Liver (tissue), 9 donors: Measurements from ENCODE around the gene CEACAM7. TPM values are rescaled to one million over a fixed set of nuclear protein-coding genes. Genes with fewer than 3 reads are reported as not detected.

Experiments
- DNase-seq: peaks from one replicate; pipeline ENCODE4 v3.0.0-alpha.2; 2017; ENCODE audit warnings: low spot score
- H3K27ac ChIP-seq, 2 donors: one replicate each; pipeline ENCODE4 v1.7.0; 2013; ENCODE audit warnings: inconsistent platforms in 2 of 2, low read length in 2 of 2, control low read depth in 1 of 2, low read depth in 1 of 2, mild to moderate bottlenecking in 1 of 2
- H3K27me3 ChIP-seq, 4 donors: one replicate each; pipeline versions ENCODE4 v1.6.1 to v1.7.0; 2013; ENCODE audit warnings: low read length in 3 of 4, inconsistent platforms in 1 of 4, mild to moderate bottlenecking in 1 of 4, moderate library complexity in 1 of 4; ENCODE audit not compliant: control insufficient read depth in 4 of 4, insufficient read depth in 4 of 4
- H3K36me3 ChIP-seq, 4 donors: one replicate each; pipeline versions ENCODE4 v1.6.1 to v1.7.0; 2013; ENCODE audit warnings: low read length in 3 of 4, mild to moderate bottlenecking in 3 of 4, low read depth in 1 of 4, moderate library complexity in 1 of 4; ENCODE audit not compliant: control insufficient read depth in 4 of 4, insufficient read depth in 3 of 4
- H3K4me1 ChIP-seq, 4 donors: one replicate each; pipeline versions ENCODE4 v1.6.1 to v1.7.0; 2013; ENCODE audit warnings: low read length in 3 of 4, mild to moderate bottlenecking in 3 of 4, moderate library complexity in 1 of 4; ENCODE audit not compliant: control insufficient read depth in 4 of 4, insufficient read depth in 4 of 4
- H3K4me3 ChIP-seq, 3 donors: one replicate each; pipeline versions ENCODE4 v1.6.1 to v1.7.0; 2013; ENCODE audit warnings: low read length in 3 of 3, control low read depth in 1 of 3, low read depth in 1 of 3, mild to moderate bottlenecking in 1 of 3
- H3K9ac ChIP-seq, 2 donors: one replicate each; pipeline ENCODE4 v1.7.0; 2013; ENCODE audit warnings: low read length in 2 of 2, mild to moderate bottlenecking in 2 of 2, moderate library complexity in 2 of 2, control low read depth in 1 of 2, low read depth in 1 of 2
- H3K9me3 ChIP-seq, 4 donors: one replicate each; pipeline versions ENCODE4 v1.6.1 to v1.7.0; 2013; ENCODE audit warnings: low read length in 3 of 4; ENCODE audit not compliant: control insufficient read depth in 4 of 4
- ATF3 ChIP-seq: IDR thresholded peaks from 2 replicates; pipeline ENCODE4 v1.6.1; 2016; ENCODE audit warnings: antibody characterized with exemption
- CTCF ChIP-seq: fragments of 150-350 bp; IDR thresholded peaks from 2 replicates; pipeline ENCODE4 v1.5.1; 2017; ENCODE audit warnings: improper control_type of control experiment, low read depth, low read length; ENCODE audit not compliant: missing input control
- EGR1 ChIP-seq, 2 donors: IDR thresholded peaks; 2 replicates each; pipeline ENCODE4 v1.6.1; 2016 to 2018; ENCODE audit warnings: antibody characterized with exemption in 2 of 2, low read depth in 2 of 2
- FOXA1 ChIP-seq: IDR thresholded peaks from 2 replicates; pipeline ENCODE4 v1.6.1; 2016; ENCODE audit warnings: antibody characterized with exemption
- FOXA2 ChIP-seq: IDR thresholded peaks from 2 replicates; pipeline ENCODE4 v1.6.1; 2016; ENCODE audit warnings: antibody characterized with exemption
- GABPA ChIP-seq, 2 donors: IDR thresholded peaks in 1 of 2; conservative IDR thresholded peaks in 1 of 2; 2 replicates each; pipeline ENCODE4 v1.6.1; 2016; ENCODE audit warnings: antibody characterized with exemption in 2 of 2, mild to moderate bottlenecking in 1 of 2, moderate library complexity in 1 of 2
- HNF4A ChIP-seq, 2 donors: conservative IDR thresholded peaks; 2 replicates each; pipeline ENCODE4 v1.6.1; 2016; ENCODE audit warnings: antibody characterized with exemption in 2 of 2, mild to moderate bottlenecking in 2 of 2
- HNF4G ChIP-seq: IDR thresholded peaks from 2 replicates; pipeline ENCODE4 v1.6.1; 2016; ENCODE audit warnings: antibody characterized with exemption
- JUND ChIP-seq, 2 donors: IDR thresholded peaks; 2 replicates each; pipeline ENCODE4 v1.6.1; 2016; ENCODE audit warnings: antibody characterized with exemption in 2 of 2
- NR2F2 ChIP-seq: IDR thresholded peaks from 2 replicates; pipeline ENCODE4 v1.6.1; 2016; ENCODE audit warnings: antibody characterized with exemption
- RAD21 ChIP-seq, 2 donors: IDR thresholded peaks; 2 replicates each; pipeline ENCODE4 v1.6.1; 2016; ENCODE audit warnings: antibody characterized with exemption in 2 of 2, mild to moderate bottlenecking in 2 of 2
- REST ChIP-seq: IDR thresholded peaks from 2 replicates; pipeline ENCODE4 v1.6.1; 2016; ENCODE audit warnings: antibody characterized with exemption, mild to moderate bottlenecking
- RXRA ChIP-seq, 2 donors: IDR thresholded peaks; 2 replicates each; pipeline ENCODE4 v1.6.1; 2017 to 2018; ENCODE audit warnings: antibody characterized with exemption in 2 of 2, mild to moderate bottlenecking in 1 of 2
- SP1 ChIP-seq: IDR thresholded peaks from 2 replicates; pipeline ENCODE4 v1.6.1; 2018; ENCODE audit warnings: antibody characterized with exemption, mild to moderate bottlenecking
- TAF1 ChIP-seq: conservative IDR thresholded peaks from 2 replicates; pipeline ENCODE4 v1.6.1; 2016; ENCODE audit warnings: antibody characterized with exemption, mild to moderate bottlenecking
- YY1 ChIP-seq: IDR thresholded peaks from 2 replicates; pipeline ENCODE4 v1.6.1; 2016; ENCODE audit warnings: antibody characterized with exemption, mild to moderate bottlenecking
- WGBS: extraction: QIAGEN DNeasy Blood & Tissue Kit; methylation state at CpG from one replicate; pipeline ENCODE4 v1.1.7; 2013; 5-methylcytosine and 5-hydroxymethylcytosine counted together
- polyA plus RNA-seq, 2 donors: library from polyadenylated mRNA; stranded (reverse) in 1 of 2; unstranded in 1 of 2; fragments of 200-250 nt in 1 of 2; fragments of >200 nt in 1 of 2; fragmentation: Nextera tagmentation in 1 of 2; extraction: Ambion mirVana in 1 of 2; gene quantifications; one replicate each; pipeline versions ENCODE4 v1.2.1 to v1.2.3, GENCODE V29; 2013 to 2015
- total RNA-seq, 2 donors: library from RNA; depleted of rRNA; stranded (reverse); fragments of >200 nt; gene quantifications; one replicate each; pipeline ENCODE4 v1.2.3, GENCODE V29; 2014
- TF ChIP-seq, protein P1 (sequence below): IDR thresholded peaks from 2 replicates; pipeline ENCODE4 v1.6.1; 2016; ENCODE audit warnings: antibody characterized with exemption
- TF ChIP-seq, protein P2 (sequence below): IDR thresholded peaks from 2 replicates; pipeline ENCODE4 v1.6.1; 2016; ENCODE audit warnings: antibody characterized with exemption
- donor health status: healthy.
- donor health status: healthy.
- donor health status: healthy.
- donor health status: healthy.
- donor health status: healthy.

The CEACAM7 gene
- total RNA-seq (not detected), polyA plus RNA-seq (under 1 TPM in 1 of 2 donors, not detected in 1; 0.03 TPM)

DNA sequence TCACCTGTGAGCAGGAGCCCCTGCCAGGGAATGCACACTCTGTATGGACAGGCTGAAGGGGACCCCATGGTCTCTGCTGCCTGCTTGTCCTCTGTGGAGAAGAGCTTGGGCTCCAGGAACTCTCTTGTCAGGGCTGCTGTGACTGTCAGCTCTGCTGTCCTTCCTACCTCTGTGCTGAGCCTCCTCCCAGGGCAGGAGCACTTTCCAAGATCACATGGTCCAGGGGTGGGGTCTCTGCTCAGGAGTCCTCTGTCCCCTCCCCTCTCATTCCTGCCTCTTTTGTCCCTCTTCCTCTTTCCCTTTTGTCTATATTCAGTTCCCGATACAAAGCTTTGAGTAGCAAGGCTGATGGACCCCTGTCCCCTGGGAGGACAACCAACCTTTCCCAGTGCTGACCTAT, at the start of gene CEACAM7:
CEACAM7 (minus strand) TSS at position 173 of the 400 bp plus-strand sequence; CDS start at position 68, 105 bp downstream.
- Histone ChIP-seq H3K4me1 (no peaks in the 10 kb centered on the region), H3K9ac (no peak within 1 kb of the TSS), H3K4me3 (no peak within 1 kb of the TSS), H3K9me3 (no peaks in the 10 kb centered on the region), H3K27me3 (peaks cover 0 to 7% (median 0%) of the 10 kb centered on the region in 4 donors), H3K27ac (no peak within 1 kb of the TSS), H3K36me3 (no peaks in the 10 kb centered on the region)
- DNase-seq, result no peak
- WGBS, result 71% methylated on average over 1 of the region's 1 CpG
- no peak for TF ChIP-seq ATF3
- no peak for TF ChIP-seq CTCF
- TF ChIP-seq JUND (IDR thresholded peaks at IDR 0.05), result no peak
- no peak for TF ChIP-seq TAF1
- TF ChIP-seq, protein P1, sequence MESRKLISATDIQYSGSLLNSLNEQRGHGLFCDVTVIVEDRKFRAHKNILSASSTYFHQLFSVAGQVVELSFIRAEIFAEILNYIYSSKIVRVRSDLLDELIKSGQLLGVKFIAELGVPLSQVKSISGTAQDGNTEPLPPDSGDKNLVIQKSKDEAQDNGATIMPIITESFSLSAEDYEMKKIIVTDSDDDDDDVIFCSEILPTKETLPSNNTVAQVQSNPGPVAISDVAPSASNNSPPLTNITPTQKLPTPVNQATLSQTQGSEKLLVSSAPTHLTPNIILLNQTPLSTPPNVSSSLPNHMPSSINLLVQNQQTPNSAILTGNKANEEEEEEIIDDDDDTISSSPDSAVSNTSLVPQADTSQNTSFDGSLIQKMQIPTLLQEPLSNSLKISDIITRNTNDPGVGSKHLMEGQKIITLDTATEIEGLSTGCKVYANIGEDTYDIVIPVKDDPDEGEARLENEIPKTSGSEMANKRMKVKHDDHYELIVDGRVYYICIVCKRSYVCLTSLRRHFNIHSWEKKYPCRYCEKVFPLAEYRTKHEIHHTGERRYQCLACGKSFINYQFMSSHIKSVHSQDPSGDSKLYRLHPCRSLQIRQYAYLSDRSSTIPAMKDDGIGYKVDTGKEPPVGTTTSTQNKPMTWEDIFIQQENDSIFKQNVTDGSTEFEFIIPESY, result no peak
- TF ChIP-seq GABPA (IDR thresholded peaks at IDR 0.05 in 1 of 2, conservative IDR thresholded peaks at IDR 0.05 in 1 of 2), result no peak
- TF ChIP-seq, protein P2, sequence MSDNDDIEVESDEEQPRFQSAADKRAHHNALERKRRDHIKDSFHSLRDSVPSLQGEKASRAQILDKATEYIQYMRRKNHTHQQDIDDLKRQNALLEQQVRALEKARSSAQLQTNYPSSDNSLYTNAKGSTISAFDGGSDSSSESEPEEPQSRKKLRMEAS, result no peak
- no peak for TF ChIP-seq FOXA2
- TF ChIP-seq HNF4A (conservative IDR thresholded peaks at IDR 0.05), result no peak
- no peak for TF ChIP-seq RXRA (IDR thresholded peaks at IDR 0.05)
- no peak for TF ChIP-seq YY1
- no peak for TF ChIP-seq SP1
- no peak for TF ChIP-seq HNF4G
- TF ChIP-seq FOXA1, result no peak
- no peak for TF ChIP-seq NR2F2
- no peak for TF ChIP-seq REST
- no peak for TF ChIP-seq RAD21 (IDR thresholded peaks at IDR 0.05)
- TF ChIP-seq EGR1 (IDR thresholded peaks at IDR 0.05; ENCODE audit: low read depth in 2 of 2), result no peak
